Activated naive CD8-positive, alpha-beta T cell (primary cell): ENCODE data around the gene VWA8.
"Not testable (repeated sequence)": the region's sequence is repeated elsewhere in the genome, so short reads cannot be mapped to it uniquely, and the experiment has no call there.

Experiments
- H3K27ac Mint-ChIP-seq: one replicate; pipeline ENCODE4 v1.8.0; 2021; ENCODE audit warnings: mixed read lengths
- H3K27me3 Mint-ChIP-seq: one replicate; pipeline ENCODE4 v1.8.0; 2021; ENCODE audit warnings: mixed read lengths
- H3K36me3 Mint-ChIP-seq: one replicate; pipeline ENCODE4 v1.8.0; 2021; ENCODE audit warnings: mixed read lengths
- H3K4me1 Mint-ChIP-seq: one replicate; pipeline ENCODE4 v1.8.0; 2021; ENCODE audit warnings: low read depth, mixed read lengths
- H3K4me3 Mint-ChIP-seq: one replicate; pipeline ENCODE4 v1.8.0; 2021; ENCODE audit warnings: mild to moderate bottlenecking, mixed read lengths
- H3K9me3 Mint-ChIP-seq: one replicate; pipeline ENCODE4 v1.8.0; 2021; ENCODE audit warnings: low read depth, mixed read lengths

The VWA8 gene

DNA sequence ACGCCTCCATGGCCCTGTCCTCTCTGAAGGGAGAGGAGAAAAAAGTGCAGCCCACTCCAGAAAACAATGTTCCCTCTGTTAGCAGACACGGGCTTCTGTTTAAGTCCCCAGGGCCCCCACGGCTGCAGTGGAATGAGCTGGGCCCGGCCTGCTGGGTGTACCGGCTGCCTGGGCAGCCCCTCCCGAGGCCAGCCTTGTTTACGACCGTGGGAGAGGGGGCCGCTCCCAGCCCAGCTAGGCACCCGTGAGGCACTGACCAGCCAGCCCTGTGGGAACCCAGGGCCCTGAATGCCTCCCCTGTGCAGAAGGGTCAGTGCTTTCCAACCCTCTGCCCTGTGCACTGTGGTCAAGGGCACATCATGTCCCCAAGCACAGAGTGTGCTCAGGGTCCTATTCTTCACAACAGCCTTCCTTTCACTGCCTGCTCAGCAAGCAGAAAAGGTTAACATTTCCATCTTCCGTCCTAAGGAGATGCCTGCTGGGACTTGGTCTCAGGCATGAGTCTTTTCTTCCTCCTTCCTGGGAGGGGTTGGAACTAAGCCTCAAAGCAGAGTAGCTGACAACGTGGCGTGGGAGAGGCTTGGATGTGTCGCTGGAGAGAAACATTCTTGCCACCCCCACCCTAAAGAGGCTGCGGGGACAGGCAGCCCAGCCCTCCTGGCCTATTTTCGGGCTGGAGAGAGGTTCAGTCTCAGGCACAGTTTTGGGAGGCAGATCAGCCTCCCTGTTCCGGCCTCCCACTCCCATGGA is 413.5 kb downstream of the VWA8 start:
- no peaks in the 10 kb centered on the region for H3K9me3 Mint-ChIP-seq
- H3K4me1 Mint-ChIP-seq, result no peaks in the 10 kb centered on the region
- H3K27me3 Mint-ChIP-seq, result no peaks in the 10 kb centered on the region
- no peak overlapping the region for H3K27ac Mint-ChIP-seq
- no peak overlapping the region for H3K4me3 Mint-ChIP-seq
- no peaks in the 10 kb centered on the region for H3K36me3 Mint-ChIP-seq

DNA sequence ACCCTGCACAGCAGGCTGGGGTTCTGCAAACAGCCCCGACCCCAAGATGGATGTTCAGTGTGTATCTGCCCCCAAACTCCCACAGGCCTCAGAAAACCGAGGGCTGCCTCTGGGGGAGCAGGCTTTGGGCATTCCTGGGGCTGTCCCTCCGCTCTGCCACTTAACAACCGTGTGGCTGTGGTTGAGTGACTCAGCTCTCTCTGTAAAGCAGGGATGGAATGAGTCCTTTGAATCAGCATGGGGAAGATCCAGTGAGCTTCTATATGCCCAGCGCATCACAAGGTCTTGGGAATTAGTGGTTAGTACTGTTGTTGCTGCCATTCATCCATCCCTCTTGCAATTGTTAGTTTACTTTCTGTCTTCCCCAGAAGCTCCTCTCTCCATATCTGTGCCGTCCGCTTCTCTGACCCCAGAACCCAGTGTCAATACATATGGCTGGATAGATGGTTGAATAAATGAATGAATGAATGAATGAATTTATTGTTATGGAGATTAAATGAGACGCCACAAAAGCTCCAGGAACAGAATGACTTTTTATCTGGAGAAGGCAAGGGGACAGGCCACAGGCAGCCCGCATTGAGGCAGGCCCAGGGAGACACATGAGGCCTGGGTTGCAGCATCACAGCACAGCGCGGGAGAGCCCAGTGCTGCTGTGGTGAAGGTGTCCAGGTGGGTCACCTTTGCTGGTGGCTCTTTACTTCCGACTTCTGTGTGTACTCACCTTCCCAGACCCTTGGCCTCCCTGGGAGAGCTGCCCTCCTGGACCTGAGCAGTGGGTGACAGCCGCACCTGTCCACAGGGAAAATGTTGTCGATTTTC is 414.3 kb downstream of the VWA8 start:
- no peaks in the 10 kb centered on the region for H3K4me1 Mint-ChIP-seq
- H3K4me3 Mint-ChIP-seq, result no peak overlapping the region
- no peaks in the 10 kb centered on the region for H3K36me3 Mint-ChIP-seq
- no peaks in the 10 kb centered on the region for H3K9me3 Mint-ChIP-seq
- no peak overlapping the region for H3K27ac Mint-ChIP-seq
- no peaks in the 10 kb centered on the region for H3K27me3 Mint-ChIP-seq

DNA sequence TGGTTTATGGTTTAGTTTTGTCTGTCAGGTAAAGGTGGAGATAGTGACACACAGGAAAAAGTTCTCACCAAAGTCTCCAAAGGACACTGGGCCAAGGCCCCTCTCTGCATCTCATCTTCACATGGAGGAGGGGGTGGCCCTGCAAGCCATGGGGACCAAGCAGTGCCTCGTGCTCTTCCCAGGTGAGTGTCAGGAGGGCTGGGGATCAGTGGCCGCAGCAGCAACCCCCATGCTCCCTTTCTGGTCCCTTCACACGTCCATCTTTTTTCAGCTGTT is 415.5 kb downstream of the VWA8 start:
- no peaks in the 10 kb centered on the region for H3K36me3 Mint-ChIP-seq

GRCh38 chr13:41543664-41544300 is 417.1 kb downstream of the VWA8 start:
- H3K36me3 Mint-ChIP-seq, result no peaks in the 10 kb centered on the region
- no peaks in the 10 kb centered on the region for H3K27me3 Mint-ChIP-seq
- H3K9me3 Mint-ChIP-seq, result no peaks in the 10 kb centered on the region
- peaks cover 9% of the 10 kb centered on the region for H3K4me1 Mint-ChIP-seq
- H3K27ac Mint-ChIP-seq, result no peak overlapping the region
- H3K4me3 Mint-ChIP-seq, result no peak overlapping the region

More for the DNA sequence above, 415.5 kb downstream of the VWA8 start:
- Mint-ChIP-seq H3K27ac (no peak overlapping the region), H3K4me3 (no peak overlapping the region), H3K4me1 (peaks cover 6% of the 10 kb centered on the region), H3K27me3 (no peaks in the 10 kb centered on the region), H3K9me3 (no peaks in the 10 kb centered on the region)

DNA sequence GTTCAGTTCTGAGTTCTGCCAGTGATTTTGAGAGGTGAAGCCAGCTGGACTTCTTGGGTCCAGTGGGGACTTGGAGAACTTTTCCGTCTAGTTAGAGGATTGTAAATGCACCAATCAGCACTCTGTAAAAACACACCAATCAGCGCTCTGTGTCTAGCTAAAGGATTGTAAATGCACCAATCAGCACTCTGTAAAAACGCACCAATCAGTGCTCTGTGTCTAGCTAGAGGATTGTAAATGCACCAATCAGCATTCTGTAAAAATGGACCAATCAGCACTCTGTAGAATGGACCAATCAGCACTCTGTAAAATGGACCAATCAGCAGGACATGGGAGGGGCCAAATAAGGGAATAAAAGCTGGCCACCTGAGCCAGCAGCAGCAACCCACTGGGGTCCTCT is 418.1 kb downstream of the VWA8 start:
- not testable (repeated sequence) for H3K4me1 Mint-ChIP-seq, H3K9me3 Mint-ChIP-seq, H3K27ac Mint-ChIP-seq, H3K4me3 Mint-ChIP-seq, H3K36me3 Mint-ChIP-seq, H3K27me3 Mint-ChIP-seq

DNA sequence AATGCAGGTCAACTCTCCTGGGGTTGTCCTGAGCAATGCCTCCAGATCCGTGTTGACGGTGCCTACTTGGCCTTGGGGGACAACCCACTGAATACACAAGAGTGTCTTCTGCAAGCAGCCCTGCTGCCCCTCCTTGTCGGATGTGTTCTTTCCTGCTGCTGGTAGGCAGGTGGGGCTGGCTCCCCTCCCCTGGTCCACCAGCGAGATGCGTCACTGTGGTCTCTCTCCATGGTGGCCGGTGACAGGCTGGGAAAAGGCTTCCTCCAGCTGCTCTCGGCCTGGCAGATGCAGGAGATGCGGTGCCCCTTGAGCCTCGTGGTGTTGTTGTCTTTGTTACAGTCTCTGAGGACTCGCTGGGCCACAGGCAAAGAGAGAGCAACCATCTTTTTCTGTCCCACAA is 418.6 kb downstream of the VWA8 start:
- Mint-ChIP-seq H3K36me3 (peaks cover 3% of the 10 kb centered on the region), H3K4me1 (peaks cover 9% of the 10 kb centered on the region), H3K27ac (no peak overlapping the region), H3K4me3 (no peak overlapping the region), H3K9me3 (no peaks in the 10 kb centered on the region), H3K27me3 (no peaks in the 10 kb centered on the region)

- Mint-ChIP-seq H3K9me3 (no peaks in the 10 kb centered on the region), H3K4me1 (peaks cover 9% of the 10 kb centered on the region), H3K36me3 (peaks cover 3% of the 10 kb centered on the region), H3K27me3 (no peaks in the 10 kb centered on the region), H3K4me3 (no peak overlapping the region), H3K27ac (no peak overlapping the region)
Measured at GRCh38 chr13:41541142-41541938, 419.6 kb downstream of the VWA8 start.

GRCh38 chr13:41540240-41540639 is 420.7 kb downstream of the VWA8 start:
- not testable (repeated sequence) for H3K4me1 Mint-ChIP-seq, H3K4me3 Mint-ChIP-seq, H3K27ac Mint-ChIP-seq, H3K36me3 Mint-ChIP-seq, H3K27me3 Mint-ChIP-seq, H3K9me3 Mint-ChIP-seq

DNA sequence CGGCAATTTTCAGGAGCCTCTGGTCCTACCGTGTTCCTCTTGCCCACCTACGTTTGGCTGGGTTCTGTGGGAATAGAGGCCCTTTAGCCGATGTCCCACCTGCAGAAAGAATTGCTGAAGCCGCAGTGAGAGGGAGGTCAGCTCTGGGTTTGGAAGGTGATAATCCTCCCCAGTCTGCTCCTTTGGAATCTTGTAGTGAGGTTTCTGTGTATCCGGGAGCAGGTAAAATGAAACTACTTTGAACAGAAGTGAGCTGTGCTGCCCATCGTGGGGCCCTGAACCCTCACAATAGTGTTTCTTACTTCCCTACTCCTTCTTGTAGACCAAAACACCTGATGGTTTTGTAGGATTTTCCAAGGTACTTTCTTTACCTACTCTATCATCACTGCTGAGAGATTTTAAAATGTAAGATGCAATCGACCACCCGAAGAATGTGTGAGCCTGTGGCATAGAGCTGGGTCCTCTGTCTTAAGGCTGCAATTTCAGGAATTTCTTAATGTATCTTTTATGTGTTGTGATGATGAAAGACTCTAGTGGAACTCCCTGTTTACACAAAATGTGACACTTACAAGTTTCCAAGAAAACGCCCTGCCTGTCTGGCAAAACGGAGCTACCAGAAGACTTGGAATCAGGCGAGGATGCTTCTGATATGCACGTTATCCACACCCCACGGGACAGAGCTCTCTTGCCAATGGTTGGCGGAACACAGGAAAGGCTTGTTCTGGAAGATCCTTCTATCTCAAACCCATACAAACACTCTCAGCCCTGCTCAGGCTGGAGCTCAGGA is 427.4 kb downstream of the VWA8 start:
- no peaks in the 10 kb centered on the region for H3K27me3 Mint-ChIP-seq
- no peaks in the 10 kb centered on the region for H3K9me3 Mint-ChIP-seq
- H3K27ac Mint-ChIP-seq, result no peak overlapping the region
- peaks cover 3% of the 10 kb centered on the region for H3K36me3 Mint-ChIP-seq
- H3K4me1 Mint-ChIP-seq, result no peaks in the 10 kb centered on the region
- H3K4me3 Mint-ChIP-seq, result no peak overlapping the region

- no peak overlapping the region for H3K27ac Mint-ChIP-seq
- no peak overlapping the region for H3K4me3 Mint-ChIP-seq
- H3K36me3 Mint-ChIP-seq, result no peaks in the 10 kb centered on the region
- H3K27me3 Mint-ChIP-seq, result no peaks in the 10 kb centered on the region
- no peaks in the 10 kb centered on the region for H3K9me3 Mint-ChIP-seq
- no peaks in the 10 kb centered on the region for H3K4me1 Mint-ChIP-seq
Measured at GRCh38 chr13:41528021-41528420, 432.9 kb downstream of the VWA8 start.

- H3K27me3 Mint-ChIP-seq, result no peaks in the 10 kb centered on the region
- no peak overlapping the region for H3K27ac Mint-ChIP-seq
- H3K36me3 Mint-ChIP-seq, result no peaks in the 10 kb centered on the region
- no peaks in the 10 kb centered on the region for H3K4me1 Mint-ChIP-seq
- no peaks in the 10 kb centered on the region for H3K9me3 Mint-ChIP-seq
- no peak overlapping the region for H3K4me3 Mint-ChIP-seq
Measured at GRCh38 chr13:41520660-41521630, 440.0 kb downstream of the VWA8 start.

DNA sequence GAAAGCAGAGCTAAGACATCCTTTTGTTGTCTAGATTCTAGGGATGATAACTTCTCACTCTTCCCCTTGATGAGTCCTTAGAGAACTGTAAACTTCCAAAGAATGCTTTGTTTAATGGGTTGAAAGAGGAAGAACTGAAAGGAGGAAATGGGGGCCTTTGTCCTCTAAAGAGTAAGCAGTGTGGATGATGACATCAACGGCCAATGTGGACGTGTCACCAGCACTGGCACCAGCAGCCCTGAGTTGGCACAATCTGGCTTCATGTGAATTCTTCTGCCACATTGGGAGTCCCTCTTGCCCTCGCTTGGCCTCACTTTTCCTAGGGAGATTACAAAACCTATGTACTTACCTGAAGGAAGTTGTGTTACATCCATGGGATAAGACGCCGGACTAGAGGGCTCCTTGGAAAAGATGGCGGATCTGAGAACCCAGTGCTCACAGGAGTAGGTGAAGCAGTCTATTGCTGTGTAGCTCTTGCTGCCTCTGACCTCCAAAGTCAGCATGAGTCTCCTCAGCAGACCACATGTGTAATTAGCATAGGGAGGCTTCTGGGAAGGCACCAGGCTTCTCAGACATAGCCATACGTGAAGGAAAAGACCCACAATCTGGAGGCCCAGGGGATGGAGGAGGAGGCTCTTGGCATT is 440.8 kb downstream of the VWA8 start:
- Mint-ChIP-seq H3K27ac (no peak overlapping the region), H3K9me3 (no peaks in the 10 kb centered on the region), H3K27me3 (no peaks in the 10 kb centered on the region)

More for the DNA sequence above, 440.8 kb downstream of the VWA8 start:
- H3K4me1 Mint-ChIP-seq, result no peaks in the 10 kb centered on the region
- H3K36me3 Mint-ChIP-seq, result no peaks in the 10 kb centered on the region
- H3K4me3 Mint-ChIP-seq, result no peak overlapping the region
